DOHH2 (cell line): ENCODE data around the gene PSMG1.

Source experiments
- CTCF ChIP-seq: fragments of 200-600 bp; sonication (generic); IDR thresholded peaks from one replicate; pipeline ENCODE4 v1.5.1; 2014; ENCODE audit warnings: antibody characterized with exemption, mild to moderate bottlenecking, low read depth, low read length; ENCODE audit not compliant: poor library complexity, severe bottlenecking
- EZH2phosphoT487 ChIP-seq: fragments of 200-600 bp; sonication (generic); IDR thresholded peaks from 2 replicates; pipeline ENCODE4 v1.6.1; 2017; ENCODE audit warnings: borderline replicate concordance, mild to moderate bottlenecking, antibody characterized with exemption, low read length, moderate library complexity, mixed read lengths

DNA sequence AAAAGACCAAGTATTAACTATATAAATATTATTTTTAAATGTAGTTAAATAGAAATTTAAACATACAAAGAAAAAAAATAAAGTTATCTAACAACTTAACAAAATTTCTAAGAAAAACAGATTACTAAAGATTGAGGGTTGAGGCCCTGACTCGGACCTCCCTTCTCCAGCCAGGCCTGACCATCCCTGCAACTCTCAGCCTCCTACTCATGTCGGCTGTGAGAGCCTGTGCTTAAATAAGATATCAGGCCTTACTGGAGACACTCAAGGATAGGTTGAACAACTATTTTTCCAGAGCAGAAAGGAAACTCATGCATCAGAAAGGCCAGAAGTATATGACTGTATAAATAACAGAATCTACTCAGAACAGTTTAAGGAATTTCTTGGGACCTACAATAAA is 33.0 kb upstream of the PSMG1 start:
- no peak for TF ChIP-seq CTCF
- no peak for TF ChIP-seq EZH2phosphoT487
